Astrocyte (in vitro differentiated cells and primary cell): ENCODE data around the gene TTC13. TPM values are rescaled to one million over a fixed set of nuclear protein-coding genes. Genes with fewer than 3 reads are reported as not detected.
A peak's percentile ranks its signal among the peaks of the same experiment; 100 is the strongest.

Source experiments
- DNase-seq: peaks from one replicate; pipeline ENCODE4 v3.0.0-alpha.2; 2010; ENCODE audit warnings: low read depth
- FAIRE-seq: peaks from 2 replicates; lab custom pipeline; 2011; peaks lifted over from hg19 to GRCh38; lab: Jason Lieb, UNC
- H2AFZ ChIP-seq: 2 replicates; pipeline ENCODE4 v1.6.0; 2012; ENCODE audit warnings: low read depth, low read length, inconsistent platforms
- H3K27ac ChIP-seq: 2 replicates; pipeline ENCODE4 v1.5.1; 2011; ENCODE audit warnings: low read depth, low read length, inconsistent platforms
- H3K27me3 ChIP-seq: 2 replicates; pipeline ENCODE4 v1.6.0; 2011; ENCODE audit warnings: low read length, inconsistent platforms; ENCODE audit not compliant: insufficient read depth
- H3K36me3 ChIP-seq: 2 replicates; pipeline ENCODE4 v1.5.1; 2011; ENCODE audit warnings: low read length, inconsistent platforms; ENCODE audit not compliant: insufficient read depth
- H3K4me1 ChIP-seq: 2 replicates; pipeline ENCODE4 v1.5.1; 2011; ENCODE audit warnings: low read length, inconsistent platforms; ENCODE audit not compliant: insufficient read depth
- H3K4me2 ChIP-seq: 2 replicates; pipeline ENCODE4 v1.6.0; 2012; ENCODE audit warnings: low read length, inconsistent platforms
- H3K4me3 ChIP-seq: 2 replicates; pipeline ENCODE4 v1.5.1; 2011; ENCODE audit warnings: low read depth, mild to moderate bottlenecking, low read length, inconsistent platforms; ENCODE audit not compliant: insufficient read depth
- H3K79me2 ChIP-seq: 2 replicates; pipeline ENCODE4 v1.6.0; 2012; ENCODE audit warnings: mild to moderate bottlenecking, low read length, inconsistent platforms; ENCODE audit not compliant: insufficient read depth
- H3K9ac ChIP-seq: 2 replicates; pipeline ENCODE4 v1.6.0; 2012; ENCODE audit warnings: mild to moderate bottlenecking, low read length, inconsistent platforms
- H3K9me3 ChIP-seq: 2 replicates; pipeline ENCODE4 v1.5.1; 2012; ENCODE audit warnings: low read depth, mild to moderate bottlenecking, low read length, inconsistent platforms; ENCODE audit not compliant: insufficient read depth
- H4K20me1 ChIP-seq: 2 replicates; pipeline ENCODE4 v1.6.0; 2012; ENCODE audit warnings: low read length, inconsistent platforms; ENCODE audit not compliant: insufficient read depth
- H3K27ac Mint-ChIP-seq: one replicate; pipeline ENCODE4 v1.8.0; 2021; ENCODE audit warnings: mild to moderate bottlenecking, mixed read lengths; ENCODE audit not compliant: unreplicated experiment
- H3K27me3 Mint-ChIP-seq: one replicate; pipeline ENCODE4 v1.8.0; 2021; ENCODE audit warnings: low read depth, mixed read lengths; ENCODE audit not compliant: unreplicated experiment
- H3K36me3 Mint-ChIP-seq: one replicate; pipeline ENCODE4 v1.8.0; 2021; ENCODE audit warnings: low read depth, mixed read lengths; ENCODE audit not compliant: unreplicated experiment
- H3K4me1 Mint-ChIP-seq: one replicate; pipeline ENCODE4 v1.8.0; 2021; ENCODE audit warnings: low read depth, mixed read lengths; ENCODE audit not compliant: unreplicated experiment
- H3K4me3 Mint-ChIP-seq: one replicate; pipeline ENCODE4 v1.8.0; 2021; ENCODE audit warnings: mild to moderate bottlenecking, moderate library complexity, mixed read lengths; ENCODE audit not compliant: unreplicated experiment
- H3K9me3 Mint-ChIP-seq: one replicate; pipeline ENCODE4 v1.8.0; 2021; ENCODE audit warnings: mild to moderate bottlenecking, mixed read lengths; ENCODE audit not compliant: unreplicated experiment
- EZH2 ChIP-seq: IDR thresholded peaks from 2 replicates; pipeline ENCODE4 v1.6.1; 2012; ENCODE audit warnings: mild to moderate bottlenecking, low read length, inconsistent platforms; ENCODE audit not compliant: insufficient read depth
- total RNA-seq: library from RNA; stranded (reverse); gene quantifications from 2 replicates; pipeline ENCODE4 v1.2.1, GENCODE V29; 2021
- TF ChIP-seq, protein P1 (sequence below): IDR thresholded peaks from 2 replicates; pipeline ENCODE4 v1.5.1; 2011; ENCODE audit warnings: low read depth, mild to moderate bottlenecking, inconsistent platforms, low read length, moderate library complexity; ENCODE audit not compliant: insufficient read depth

Gene TTC13
- total RNA-seq, 1 donor from 2014 or later = 13.0 TPM

DNA sequence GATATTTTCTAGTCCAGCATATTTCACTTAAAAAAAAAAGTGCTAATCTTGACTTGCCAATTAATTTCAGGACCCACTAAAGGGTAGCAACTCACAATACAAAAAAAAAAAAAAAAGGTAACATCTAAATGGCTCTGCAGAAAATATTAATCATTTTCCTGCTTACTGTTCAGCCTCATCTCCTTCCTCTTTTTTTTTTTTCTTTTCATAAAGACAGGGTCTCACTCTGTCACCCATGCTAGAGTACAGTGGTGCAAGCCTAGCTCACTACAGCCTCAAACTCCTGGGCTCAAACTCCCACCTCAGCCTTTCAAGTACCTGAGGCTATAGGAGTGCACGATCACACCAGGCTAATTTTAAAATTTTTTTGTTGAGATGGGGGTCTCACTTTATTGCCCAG, 30.4 kb downstream of the TTC13 start:
- no peaks in the 10 kb centered on the region for H3K79me2 ChIP-seq
- H3K9ac ChIP-seq = no peak overlapping the region
- Mint-ChIP-seq H3K27me3 (no peaks in the 10 kb centered on the region), H3K27ac (no peak overlapping the region), H3K4me3 (no peak overlapping the region), H3K36me3 (no peaks in the 10 kb centered on the region), H3K9me3 (no peaks in the 10 kb centered on the region), H3K4me1 (no peaks in the 10 kb centered on the region)
- H3K27ac ChIP-seq = no peak overlapping the region
- TF ChIP-seq EZH2 = no peak
- TF ChIP-seq, protein P1, sequence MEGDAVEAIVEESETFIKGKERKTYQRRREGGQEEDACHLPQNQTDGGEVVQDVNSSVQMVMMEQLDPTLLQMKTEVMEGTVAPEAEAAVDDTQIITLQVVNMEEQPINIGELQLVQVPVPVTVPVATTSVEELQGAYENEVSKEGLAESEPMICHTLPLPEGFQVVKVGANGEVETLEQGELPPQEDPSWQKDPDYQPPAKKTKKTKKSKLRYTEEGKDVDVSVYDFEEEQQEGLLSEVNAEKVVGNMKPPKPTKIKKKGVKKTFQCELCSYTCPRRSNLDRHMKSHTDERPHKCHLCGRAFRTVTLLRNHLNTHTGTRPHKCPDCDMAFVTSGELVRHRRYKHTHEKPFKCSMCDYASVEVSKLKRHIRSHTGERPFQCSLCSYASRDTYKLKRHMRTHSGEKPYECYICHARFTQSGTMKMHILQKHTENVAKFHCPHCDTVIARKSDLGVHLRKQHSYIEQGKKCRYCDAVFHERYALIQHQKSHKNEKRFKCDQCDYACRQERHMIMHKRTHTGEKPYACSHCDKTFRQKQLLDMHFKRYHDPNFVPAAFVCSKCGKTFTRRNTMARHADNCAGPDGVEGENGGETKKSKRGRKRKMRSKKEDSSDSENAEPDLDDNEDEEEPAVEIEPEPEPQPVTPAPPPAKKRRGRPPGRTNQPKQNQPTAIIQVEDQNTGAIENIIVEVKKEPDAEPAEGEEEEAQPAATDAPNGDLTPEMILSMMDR = no peak
- H3K27me3 ChIP-seq = no peaks in the 10 kb centered on the region
- no peak overlapping the region for H2AFZ ChIP-seq
- H3K4me3 ChIP-seq = no peak overlapping the region
- DNase-seq (no peak), FAIRE-seq (no peak)
- H3K9me3 ChIP-seq = no peaks in the 10 kb centered on the region
- H3K4me1 ChIP-seq = no peaks in the 10 kb centered on the region
- no peaks in the 10 kb centered on the region for H3K36me3 ChIP-seq
- H4K20me1 ChIP-seq = no peaks in the 10 kb centered on the region
- H3K4me2 ChIP-seq = no peak overlapping the region

DNA sequence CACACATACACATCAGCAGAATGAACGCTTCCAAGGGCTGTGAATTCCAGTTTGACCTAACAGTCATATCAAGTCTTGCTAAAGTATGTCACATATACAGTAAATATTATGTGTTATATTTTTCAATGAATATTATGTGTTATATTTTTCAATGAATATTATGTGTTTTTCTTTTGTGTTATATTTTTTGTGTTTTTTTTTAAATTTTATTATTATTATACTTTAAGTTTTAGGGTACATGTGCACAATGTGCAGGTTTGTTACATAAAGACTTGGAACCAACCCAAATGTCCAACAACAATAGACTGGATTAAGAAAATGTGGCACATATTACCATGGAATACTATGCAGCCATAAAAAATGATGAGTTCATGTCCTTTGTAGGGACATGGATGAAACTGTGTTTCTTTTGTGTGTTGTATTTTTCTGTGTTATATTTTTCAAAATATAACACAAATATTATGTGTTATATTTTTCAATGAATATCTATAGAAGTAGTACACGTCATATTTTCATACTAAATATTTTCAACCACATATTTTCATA, 35.5 kb downstream of the TTC13 start:
- no peaks in the 10 kb centered on the region for H3K27me3 ChIP-seq
- H4K20me1 ChIP-seq = no peaks in the 10 kb centered on the region
- H3K27ac Mint-ChIP-seq = no peak overlapping the region
- H3K79me2 ChIP-seq = no peaks in the 10 kb centered on the region
- H3K4me2 ChIP-seq = no peak overlapping the region
- H3K36me3 Mint-ChIP-seq = peaks cover 4% of the 10 kb centered on the region
- H3K9ac ChIP-seq = no peak overlapping the region
- no peak for DNase-seq
- H3K27ac ChIP-seq = no peak overlapping the region
- no peak overlapping the region for H3K4me3 Mint-ChIP-seq
- no peaks in the 10 kb centered on the region for H3K9me3 Mint-ChIP-seq
- no peak overlapping the region for H2AFZ ChIP-seq
- no peaks in the 10 kb centered on the region for H3K27me3 Mint-ChIP-seq
- no peak overlapping the region for H3K4me3 ChIP-seq
- H3K4me1 ChIP-seq = no peaks in the 10 kb centered on the region
- TF ChIP-seq EZH2 = no peak
- TF ChIP-seq, protein P1 = no peak
- peaks cover 11% of the 10 kb centered on the region for H3K4me1 Mint-ChIP-seq
- no peak for FAIRE-seq
- H3K36me3 ChIP-seq = no peaks in the 10 kb centered on the region
- no peaks in the 10 kb centered on the region for H3K9me3 ChIP-seq

DNA sequence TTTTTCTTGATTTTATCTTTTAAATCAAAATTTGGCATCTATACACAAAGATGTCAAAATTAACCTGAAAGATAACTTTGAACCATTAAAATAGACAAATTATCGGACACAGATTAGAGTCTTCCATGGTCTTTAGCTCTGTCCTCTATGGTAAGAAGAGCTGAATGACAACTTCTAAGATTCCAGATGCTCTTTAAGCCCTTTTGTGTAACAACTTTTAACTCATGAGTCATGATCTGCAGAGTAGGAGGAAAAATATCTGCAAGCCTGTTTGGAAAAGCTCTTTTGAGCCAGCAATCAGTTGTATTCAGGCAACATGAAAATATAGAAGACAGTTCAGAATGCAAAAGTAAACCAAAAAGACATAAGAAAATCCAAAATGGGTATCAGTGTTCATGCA, 37.8 kb downstream of the TTC13 start:
- Histone ChIP-seq H3K4me1 (no peaks in the 10 kb centered on the region), H4K20me1 (no peaks in the 10 kb centered on the region), H3K9ac (no peak overlapping the region), H2AFZ (no peak overlapping the region), H3K4me3 (no peak overlapping the region), H3K36me3 (no peaks in the 10 kb centered on the region), H3K9me3 (no peaks in the 10 kb centered on the region), H3K27ac (no peak overlapping the region), H3K79me2 (no peaks in the 10 kb centered on the region), H3K4me2 (no peak overlapping the region), H3K27me3 (no peaks in the 10 kb centered on the region)
- TF ChIP-seq EZH2 = no peak
- TF ChIP-seq, protein P1 = no peak
- Mint-ChIP-seq H3K4me3 (no peak overlapping the region), H3K36me3 (peaks cover 4% of the 10 kb centered on the region), H3K27ac (peak overlapping the region; percentile 5), H3K9me3 (no peaks in the 10 kb centered on the region), H3K4me1 (peaks cover 13% of the 10 kb centered on the region), H3K27me3 (no peaks in the 10 kb centered on the region)
- DNase-seq = peak; percentile 30
- no peak for FAIRE-seq
